ENCODE results near the gene GORAB. TPM values are rescaled to one million over a fixed set of nuclear protein-coding genes. Genes with fewer than 3 reads are reported as not detected.
A peak's percentile ranks its signal among the peaks of the same experiment; 100 is the strongest.

GORAB gene, protein sequence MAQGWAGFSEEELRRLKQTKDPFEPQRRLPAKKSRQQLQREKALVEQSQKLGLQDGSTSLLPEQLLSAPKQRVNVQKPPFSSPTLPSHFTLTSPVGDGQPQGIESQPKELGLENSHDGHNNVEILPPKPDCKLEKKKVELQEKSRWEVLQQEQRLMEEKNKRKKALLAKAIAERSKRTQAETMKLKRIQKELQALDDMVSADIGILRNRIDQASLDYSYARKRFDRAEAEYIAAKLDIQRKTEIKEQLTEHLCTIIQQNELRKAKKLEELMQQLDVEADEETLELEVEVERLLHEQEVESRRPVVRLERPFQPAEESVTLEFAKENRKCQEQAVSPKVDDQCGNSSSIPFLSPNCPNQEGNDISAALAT
- 10 to 100 TPM; 13.8 to 14.9 TPM for total RNA-seq

DNA sequence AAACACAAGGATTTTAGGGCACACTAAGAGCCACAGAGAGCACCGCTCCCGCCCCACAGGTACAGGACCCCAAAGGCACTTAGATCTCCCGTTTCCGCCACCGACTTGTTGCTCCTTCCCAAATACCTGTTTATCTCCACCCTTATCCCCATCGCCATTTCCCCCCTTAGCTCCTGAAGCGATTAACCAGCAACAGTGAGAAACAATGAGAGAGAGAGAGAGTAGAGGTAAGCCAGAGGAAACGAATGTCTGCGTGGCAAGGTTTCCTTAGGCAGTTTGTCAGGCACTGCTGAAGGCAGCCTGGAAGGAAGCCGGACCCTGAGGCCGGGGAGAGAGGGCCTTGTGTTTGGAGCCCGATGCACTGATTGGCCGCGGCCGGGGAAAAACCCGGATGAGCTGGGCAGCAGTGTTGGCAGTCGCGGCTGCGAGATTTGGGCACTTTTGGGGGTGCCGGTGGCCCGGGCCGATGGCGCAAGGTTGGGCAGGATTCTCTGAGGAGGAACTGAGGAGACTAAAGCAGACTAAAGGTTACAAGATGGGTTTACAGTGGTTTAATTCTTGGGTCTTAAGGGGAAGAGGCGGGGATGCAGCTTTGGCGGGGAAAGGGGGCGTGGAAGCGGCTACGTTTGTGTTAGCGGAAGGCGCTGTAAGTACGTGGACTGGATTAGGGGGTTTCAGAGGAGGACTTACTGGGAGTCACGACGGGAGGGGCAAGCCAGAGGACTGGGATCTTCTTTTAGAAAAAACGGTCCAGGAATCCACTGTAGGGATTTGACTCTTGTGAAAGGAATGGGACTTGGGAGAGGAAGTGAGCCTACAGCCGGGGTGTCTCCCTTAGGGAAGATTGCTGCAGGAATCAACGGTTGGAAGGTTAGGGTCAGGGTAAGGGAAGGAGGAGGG, at the start of gene GORAB:
Gene GORAB (plus strand): TSS at position 409 of the 900 bp plus-strand sequence. CDS start 58 bp downstream, at position 467.
- Mint-ChIP-seq H3K27ac (no peak within 1 kb of the TSS), H3K36me3 (ENCODE audit: insufficient read depth in 2 of 2) (peaks cover 4% of the 10 kb centered on the region in 2 donors), H3K4me3 (no peak within 1 kb of the TSS), H3K4me1 (ENCODE audit: low read depth) (peaks cover 13% of the 10 kb centered on the region), H3K9me3 (no peaks in the 10 kb centered on the region), H3K27me3 (ENCODE audit: low read depth) (no peaks in the 10 kb centered on the region)
- DNase-seq (peak; percentile 90 to 92), ATAC-seq (replicated peaks in 1 of 2) (peak; percentile 99)

DNA sequence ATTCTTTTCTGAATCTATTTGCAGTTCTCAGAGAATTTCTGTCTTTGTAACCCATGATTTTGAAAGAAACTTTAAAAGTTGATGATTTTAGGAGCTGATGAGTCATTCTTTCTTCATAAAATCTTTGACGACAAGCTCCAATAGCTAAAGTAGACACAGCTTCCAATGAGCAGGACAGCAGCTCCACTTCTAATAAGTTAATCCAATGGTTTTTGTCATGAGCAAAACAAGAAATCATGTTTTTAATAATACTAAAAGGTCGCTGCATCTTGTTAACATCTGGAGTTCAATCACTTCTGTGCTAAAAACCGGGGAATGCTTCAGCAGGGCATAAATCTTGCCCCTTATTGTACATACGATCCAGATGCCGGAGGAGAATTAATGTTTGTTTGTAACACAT, 48.9 kb upstream of the GORAB start:
- Mint-ChIP-seq H3K36me3 (ENCODE audit: insufficient read depth in 2 of 2) (no peaks in the 10 kb centered on the region), H3K4me1 (ENCODE audit: low read depth) (no peaks in the 10 kb centered on the region), H3K4me3 (no peak overlapping the region), H3K27me3 (ENCODE audit: low read depth) (peaks cover 10% of the 10 kb centered on the region), H3K9me3 (no peaks in the 10 kb centered on the region), H3K27ac (no peak overlapping the region)
- DNase-seq: no peak
- no peak for ATAC-seq (replicated peaks in 1 of 2)

DNA sequence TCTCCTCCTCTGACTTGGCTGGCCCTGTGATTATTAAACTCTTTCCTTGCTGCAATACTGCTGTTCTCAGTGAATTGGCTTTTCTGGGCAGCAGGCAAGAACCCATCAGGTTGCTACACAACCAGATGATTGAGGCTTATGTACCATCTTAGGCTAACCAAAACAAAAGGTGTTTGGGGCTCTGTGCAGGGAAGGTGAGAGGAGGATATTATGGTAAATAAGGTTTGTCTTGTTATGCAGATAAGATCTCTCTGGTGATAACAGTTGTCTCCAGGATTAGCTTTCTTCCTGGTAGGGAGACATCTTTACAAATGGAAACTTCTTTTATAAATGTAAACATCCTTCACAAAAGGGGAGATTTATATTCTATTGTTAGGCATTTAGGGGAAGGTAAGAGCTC, 44.5 kb upstream of the GORAB start:
- Mint-ChIP-seq H3K9me3 (no peaks in the 10 kb centered on the region), H3K27ac (no peak overlapping the region), H3K4me3 (no peak overlapping the region), H3K27me3 (ENCODE audit: low read depth) (peaks cover 6% of the 10 kb centered on the region), H3K36me3 (ENCODE audit: insufficient read depth in 2 of 2) (no peaks in the 10 kb centered on the region), H3K4me1 (ENCODE audit: low read depth) (no peaks in the 10 kb centered on the region)
- DNase-seq (no peak), ATAC-seq (replicated peaks in 1 of 2) (no peak)

DNA sequence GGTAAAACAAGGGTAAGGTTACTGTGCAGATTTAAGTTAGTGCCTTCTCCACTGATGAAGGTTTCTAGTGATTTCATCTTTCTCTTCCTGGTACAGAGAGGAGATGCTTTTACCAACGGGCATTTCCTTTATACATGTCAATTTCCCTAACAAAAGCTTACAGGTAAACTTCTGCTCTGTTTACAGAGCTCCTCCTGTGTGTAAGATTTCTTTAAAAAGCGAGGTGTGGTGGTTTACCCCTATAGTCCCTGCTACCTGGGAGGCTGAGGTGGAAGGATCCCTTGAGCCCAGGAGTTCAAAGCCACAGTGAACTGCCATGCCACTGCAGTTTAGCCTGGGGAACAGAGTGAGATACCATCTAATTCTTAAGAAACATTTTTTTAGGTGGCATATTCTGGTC, 40.7 kb upstream of the GORAB start:
- H3K36me3 Mint-ChIP-seq (ENCODE audit: insufficient read depth in 2 of 2): no peaks in the 10 kb centered on the region

DNA sequence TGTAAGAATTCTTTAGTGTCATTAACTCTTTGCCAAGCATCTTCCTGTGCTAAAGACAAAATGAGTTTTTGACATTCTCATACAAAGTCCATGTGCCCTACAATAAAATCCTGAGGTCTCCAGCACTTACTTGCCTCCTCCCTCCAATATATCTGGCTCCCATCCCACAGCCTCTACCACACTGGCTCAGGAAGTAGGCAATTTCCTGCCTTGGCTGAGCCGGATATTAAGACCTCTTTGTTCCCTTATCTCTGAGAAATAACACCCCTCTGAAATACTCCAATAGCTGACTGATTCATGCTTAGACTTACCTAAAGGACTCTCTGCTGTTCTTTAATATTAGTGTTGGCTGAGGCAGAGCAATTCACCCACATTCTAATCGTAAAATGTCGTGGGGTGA, 37.6 kb upstream of the GORAB start:
- peaks cover 7% of the 10 kb centered on the region for H3K4me1 Mint-ChIP-seq (ENCODE audit: low read depth)
- H3K9me3 Mint-ChIP-seq: no peaks in the 10 kb centered on the region
- DNase-seq (no peak), ATAC-seq (replicated peaks in 1 of 2) (no peak)
- H3K4me3 Mint-ChIP-seq: no peak overlapping the region
- no peak overlapping the region for H3K27ac Mint-ChIP-seq
- H3K36me3 Mint-ChIP-seq (ENCODE audit: insufficient read depth in 2 of 2): no peaks in the 10 kb centered on the region
- H3K27me3 Mint-ChIP-seq (ENCODE audit: low read depth): no peaks in the 10 kb centered on the region

More for the DNA sequence above, 40.7 kb upstream of the GORAB start:
- Mint-ChIP-seq H3K27me3 (ENCODE audit: low read depth) (no peaks in the 10 kb centered on the region), H3K9me3 (no peaks in the 10 kb centered on the region), H3K4me3 (no peak overlapping the region), H3K27ac (no peak overlapping the region), H3K4me1 (ENCODE audit: low read depth) (peaks cover 7% of the 10 kb centered on the region)
- DNase-seq (no peak), ATAC-seq (replicated peaks in 1 of 2) (no peak)

DNA sequence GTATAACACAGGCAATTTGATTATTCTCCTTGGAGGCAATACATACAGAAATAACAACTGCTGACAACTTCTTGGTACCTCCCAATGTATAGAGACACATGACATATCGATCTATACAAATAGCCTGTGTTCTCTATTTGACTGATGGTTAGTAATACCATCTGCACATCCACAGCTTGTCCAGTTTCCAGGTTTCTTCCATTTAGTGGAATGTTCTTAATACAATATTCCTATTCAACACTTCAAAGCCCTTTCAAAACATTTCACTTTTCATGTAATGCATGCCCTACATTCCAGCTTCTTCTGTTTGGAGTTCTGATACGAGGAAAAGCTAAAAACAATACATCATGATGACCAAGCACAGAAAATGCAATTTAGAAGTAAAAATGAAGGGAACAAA, 37.0 kb upstream of the GORAB start:
- Mint-ChIP-seq H3K36me3 (ENCODE audit: insufficient read depth in 2 of 2) (no peaks in the 10 kb centered on the region), H3K27me3 (ENCODE audit: low read depth) (peaks cover 3% of the 10 kb centered on the region), H3K9me3 (no peaks in the 10 kb centered on the region), H3K4me3 (no peak overlapping the region), H3K27ac (no peak overlapping the region), H3K4me1 (ENCODE audit: low read depth) (peaks cover 7% of the 10 kb centered on the region)
- ATAC-seq (replicated peaks in 1 of 2) (no peak), DNase-seq (no peak)

DNA sequence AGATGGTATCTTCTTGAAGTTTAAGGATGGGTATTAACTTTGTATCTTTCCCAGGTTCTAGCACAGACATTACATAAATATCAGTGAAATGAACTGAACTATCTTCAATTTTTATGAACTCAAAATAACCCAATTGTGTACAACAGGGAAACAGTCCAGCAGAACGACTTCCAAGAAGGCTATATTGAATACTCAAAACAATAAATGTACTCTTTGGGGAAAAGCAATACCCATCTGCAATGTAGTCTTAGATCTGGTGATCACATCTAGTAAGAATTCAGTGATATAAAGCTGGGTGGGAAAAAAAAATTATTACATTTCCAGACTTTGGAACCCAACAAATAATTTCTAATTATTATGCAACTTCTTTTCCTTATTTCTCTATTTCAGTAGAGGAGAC, 33.1 kb upstream of the GORAB start:
- H3K4me3 Mint-ChIP-seq: no peak overlapping the region
- no peak for DNase-seq
- H3K9me3 Mint-ChIP-seq: no peaks in the 10 kb centered on the region
- no peak overlapping the region for H3K27ac Mint-ChIP-seq
- peaks cover 10% of the 10 kb centered on the region for H3K27me3 Mint-ChIP-seq (ENCODE audit: low read depth)
- H3K36me3 Mint-ChIP-seq (ENCODE audit: insufficient read depth in 2 of 2): no peaks in the 10 kb centered on the region
- H3K4me1 Mint-ChIP-seq (ENCODE audit: low read depth): peaks cover 7% of the 10 kb centered on the region
- no peak for ATAC-seq (replicated peaks in 1 of 2)

DNA sequence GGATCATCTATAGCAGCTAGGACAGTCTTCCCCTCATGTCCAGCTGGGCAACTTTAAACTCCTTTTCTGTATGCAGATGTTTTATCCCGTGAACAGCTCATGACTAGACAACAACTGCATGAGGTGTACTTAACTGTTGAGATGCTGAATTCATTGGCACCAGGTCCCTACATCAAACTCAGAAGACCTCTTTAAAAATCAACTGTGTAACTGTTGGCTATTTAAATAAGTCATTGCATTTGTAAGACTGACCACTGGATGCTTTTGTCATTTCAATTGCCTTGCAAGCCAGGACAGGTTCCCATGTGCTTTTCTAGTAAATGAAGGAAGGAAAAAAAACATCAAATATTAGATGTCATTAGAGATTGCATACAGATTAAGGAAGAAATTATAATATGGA, 28.3 kb upstream of the GORAB start:
- Mint-ChIP-seq H3K36me3 (ENCODE audit: insufficient read depth in 2 of 2) (no peaks in the 10 kb centered on the region), H3K27ac (no peak overlapping the region), H3K4me3 (no peak overlapping the region), H3K4me1 (ENCODE audit: low read depth) (no peaks in the 10 kb centered on the region), H3K27me3 (ENCODE audit: low read depth) (peaks cover 31% of the 10 kb centered on the region), H3K9me3 (no peaks in the 10 kb centered on the region)
- DNase-seq (no peak), ATAC-seq (replicated peaks in 1 of 2) (no peak)

DNA sequence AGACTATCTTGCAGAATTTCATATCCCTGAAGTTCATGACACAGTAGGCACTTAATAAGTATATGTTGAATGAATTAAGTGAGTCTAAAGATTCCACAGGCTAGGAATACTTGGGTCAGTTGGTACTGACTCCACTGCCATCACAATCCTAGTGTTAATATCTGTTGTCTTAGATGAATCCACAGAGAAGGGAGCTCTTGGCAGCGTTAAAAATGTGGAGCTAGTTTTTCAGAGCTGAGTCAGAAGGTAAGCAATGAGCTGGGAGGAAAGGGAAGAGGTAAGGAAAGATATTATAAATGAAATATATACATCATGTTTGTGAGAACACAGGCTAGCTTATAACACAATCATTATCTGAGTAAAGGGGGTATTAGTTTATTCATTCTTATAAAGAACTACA, 21.8 kb upstream of the GORAB start:
- peaks cover 26% of the 10 kb centered on the region for H3K27me3 Mint-ChIP-seq (ENCODE audit: low read depth)
- H3K9me3 Mint-ChIP-seq: no peaks in the 10 kb centered on the region
- no peak for ATAC-seq (replicated peaks in 1 of 2)
- H3K4me3 Mint-ChIP-seq: no peak overlapping the region
- H3K4me1 Mint-ChIP-seq (ENCODE audit: low read depth): no peaks in the 10 kb centered on the region
- DNase-seq: no peak
- H3K27ac Mint-ChIP-seq: no peak overlapping the region
- H3K36me3 Mint-ChIP-seq (ENCODE audit: insufficient read depth in 2 of 2): no peaks in the 10 kb centered on the region

DNA sequence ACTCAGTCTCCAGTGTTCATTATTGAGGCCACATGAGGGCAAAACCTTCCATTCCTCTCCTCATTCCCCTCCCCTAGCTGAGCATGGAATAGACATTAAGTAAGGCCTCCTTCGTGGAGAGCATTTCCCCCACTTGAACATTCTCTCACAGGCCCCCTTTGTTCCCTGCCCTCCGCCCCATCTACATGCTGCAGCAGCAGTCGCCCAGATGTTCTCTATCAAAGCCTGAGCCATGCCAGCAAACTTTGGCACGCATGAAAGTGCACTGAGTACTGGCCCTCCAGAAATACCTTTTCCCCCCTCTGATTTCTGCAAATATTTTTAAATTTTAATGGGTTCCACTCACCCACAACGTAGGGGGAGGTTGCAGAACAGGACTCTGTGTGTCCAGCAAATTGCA, 20.9 kb upstream of the GORAB start:
- Mint-ChIP-seq H3K4me1 (ENCODE audit: low read depth) (no peaks in the 10 kb centered on the region), H3K4me3 (no peak overlapping the region), H3K27ac (no peak overlapping the region)

DNA sequence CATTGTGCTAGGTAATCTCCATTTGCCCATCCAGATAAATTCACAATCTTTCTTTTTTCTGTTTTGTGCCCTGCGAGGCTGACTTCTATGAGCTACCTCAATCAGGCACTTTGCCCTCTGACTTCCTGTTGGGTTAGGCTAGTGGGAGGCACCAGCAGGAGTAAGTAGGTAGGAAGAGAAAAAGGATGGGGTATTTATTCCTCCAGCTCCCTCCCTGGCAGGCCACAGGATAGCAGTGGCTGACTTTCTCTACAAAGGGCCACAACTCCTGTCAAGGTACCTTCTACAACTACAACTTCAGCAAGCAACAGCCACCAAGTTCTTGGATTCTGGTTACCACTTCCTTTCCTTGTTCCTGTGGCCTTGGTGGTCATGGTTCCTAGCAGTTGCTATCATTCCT, 18.8 kb upstream of the GORAB start:
- H3K4me3 Mint-ChIP-seq: no peak overlapping the region
- H3K27me3 Mint-ChIP-seq (ENCODE audit: low read depth): peaks cover 11% of the 10 kb centered on the region
- no peaks in the 10 kb centered on the region for H3K9me3 Mint-ChIP-seq
- H3K4me1 Mint-ChIP-seq (ENCODE audit: low read depth): no peaks in the 10 kb centered on the region
- no peak overlapping the region for H3K27ac Mint-ChIP-seq
- H3K36me3 Mint-ChIP-seq (ENCODE audit: insufficient read depth in 2 of 2): no peaks in the 10 kb centered on the region
- ATAC-seq (replicated peaks in 1 of 2) (no peak), DNase-seq (no peak)

More for the DNA sequence above, 20.9 kb upstream of the GORAB start:
- ATAC-seq (replicated peaks in 1 of 2): no peak
- peaks cover 25% of the 10 kb centered on the region for H3K27me3 Mint-ChIP-seq (ENCODE audit: low read depth)
- no peaks in the 10 kb centered on the region for H3K9me3 Mint-ChIP-seq
- no peak for DNase-seq
- H3K36me3 Mint-ChIP-seq (ENCODE audit: insufficient read depth in 2 of 2): no peaks in the 10 kb centered on the region

DNA sequence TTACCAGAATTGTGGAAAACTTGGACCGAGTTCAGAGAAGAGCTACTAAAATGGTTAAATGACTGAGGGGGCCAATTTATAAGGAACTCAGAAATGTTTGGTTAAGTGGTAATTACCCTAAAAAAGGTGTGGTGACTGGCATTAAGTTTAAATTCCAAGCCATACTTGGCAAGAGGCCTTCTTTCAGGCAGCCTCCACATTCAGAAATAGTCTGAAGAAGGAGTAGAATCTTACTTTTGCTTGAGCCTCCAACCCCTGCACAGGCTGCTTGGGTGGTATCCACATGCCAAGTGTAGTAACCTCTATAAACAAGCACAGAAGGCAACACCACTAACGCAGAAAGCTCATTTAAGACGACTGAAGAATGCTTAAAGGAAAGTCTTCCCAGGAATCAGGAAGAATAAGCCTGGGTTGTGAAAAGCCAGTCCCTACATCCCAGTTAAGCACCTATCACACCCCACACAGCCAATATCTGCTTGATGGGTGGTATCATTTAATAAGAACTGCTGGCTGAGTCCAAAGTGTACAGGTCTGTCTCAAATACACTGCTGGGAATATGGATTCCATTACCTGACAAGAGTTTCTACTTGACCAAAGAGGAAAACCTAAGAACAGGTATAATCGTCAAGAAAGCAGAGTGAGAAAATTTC, 13.7 kb upstream of the GORAB start:
- H3K27me3 Mint-ChIP-seq (ENCODE audit: low read depth): peaks cover 22% of the 10 kb centered on the region
- no peaks in the 10 kb centered on the region for H3K36me3 Mint-ChIP-seq (ENCODE audit: insufficient read depth in 2 of 2)
- ATAC-seq (replicated peaks in 1 of 2) (no peak), DNase-seq (no peak)
- no peaks in the 10 kb centered on the region for H3K4me1 Mint-ChIP-seq (ENCODE audit: low read depth)
- H3K9me3 Mint-ChIP-seq: no peaks in the 10 kb centered on the region
- no peak overlapping the region for H3K4me3 Mint-ChIP-seq
- H3K27ac Mint-ChIP-seq: no peak overlapping the region

DNA sequence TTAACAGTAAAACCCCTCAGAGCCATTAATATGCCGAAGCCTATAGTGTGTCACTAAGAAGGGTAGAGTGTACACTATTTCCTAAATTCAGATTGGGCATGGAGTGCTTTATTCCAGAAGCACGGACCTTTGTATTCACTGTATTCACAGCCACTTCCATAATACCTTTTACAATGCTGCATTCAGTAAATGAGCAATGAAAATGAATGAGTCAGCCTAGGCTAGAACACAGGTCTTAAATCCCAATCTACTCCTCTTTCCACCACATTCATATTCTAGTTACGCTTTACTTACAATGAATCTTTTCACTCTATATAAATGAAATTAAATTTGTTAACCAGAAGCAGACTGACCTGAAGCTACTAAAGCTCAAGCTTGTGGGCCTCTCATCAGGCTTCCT, 13.0 kb upstream of the GORAB start:
- Mint-ChIP-seq H3K36me3 (ENCODE audit: insufficient read depth in 2 of 2) (no peaks in the 10 kb centered on the region), H3K9me3 (no peaks in the 10 kb centered on the region), H3K4me1 (ENCODE audit: low read depth) (no peaks in the 10 kb centered on the region), H3K4me3 (no peak overlapping the region), H3K27me3 (ENCODE audit: low read depth) (peaks cover 26% of the 10 kb centered on the region), H3K27ac (no peak overlapping the region)
- ATAC-seq (replicated peaks in 1 of 2) (no peak), DNase-seq (no peak)
